COLO829 (cell line): ENCODE measurements around the gene DCHS1.

Source experiments
- DNase-seq: peaks from one replicate; pipeline ENCODE4 v3.0.0; 2012; ENCODE audit warnings: low spot score

The DCHS1 gene

DNA sequence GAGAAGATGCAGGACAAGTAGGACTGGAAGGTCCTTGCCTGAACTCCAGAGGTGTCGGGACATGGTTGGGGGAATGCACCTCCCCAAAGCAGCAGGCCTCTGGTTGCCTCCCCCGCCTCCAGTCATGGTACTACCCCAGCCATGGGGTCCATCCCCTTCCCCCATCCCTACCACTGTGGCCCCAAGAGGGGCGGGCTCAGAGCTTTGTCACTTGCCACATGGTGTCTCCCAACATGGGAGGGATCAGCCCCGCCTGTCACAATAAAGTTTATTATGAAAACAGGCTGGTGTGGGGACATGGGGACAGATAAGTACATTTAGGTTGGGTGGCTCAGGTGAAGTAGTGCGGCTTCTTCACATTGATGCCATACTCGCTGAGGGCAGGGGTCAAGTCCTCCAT is 45.0 kb downstream of the DCHS1 start:
- DNase-seq, result no peak

DNA sequence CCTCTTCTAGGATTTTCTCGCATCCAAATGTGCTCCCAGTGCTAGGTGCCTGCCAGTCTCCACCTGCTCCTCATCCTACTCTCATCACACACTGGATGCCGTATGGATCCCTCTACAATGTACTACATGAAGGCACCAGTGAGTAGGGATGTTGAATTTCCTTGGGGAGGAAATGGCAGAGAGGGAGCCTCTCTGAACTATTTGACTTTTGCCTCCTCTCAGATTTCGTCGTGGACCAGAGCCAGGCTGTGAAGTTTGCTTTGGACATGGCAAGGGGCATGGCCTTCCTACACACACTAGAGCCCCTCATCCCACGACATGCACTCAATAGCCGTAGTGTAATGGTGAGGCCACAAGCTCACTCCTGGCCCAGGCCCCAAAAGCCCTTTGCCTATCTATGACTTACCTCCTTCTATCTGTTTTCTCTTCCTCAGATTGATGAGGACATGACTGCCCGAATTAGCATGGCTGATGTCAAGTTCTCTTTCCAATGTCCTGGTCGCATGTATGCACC is 46.0 kb downstream of the DCHS1 start:
- DNase-seq, result no peak

DNA sequence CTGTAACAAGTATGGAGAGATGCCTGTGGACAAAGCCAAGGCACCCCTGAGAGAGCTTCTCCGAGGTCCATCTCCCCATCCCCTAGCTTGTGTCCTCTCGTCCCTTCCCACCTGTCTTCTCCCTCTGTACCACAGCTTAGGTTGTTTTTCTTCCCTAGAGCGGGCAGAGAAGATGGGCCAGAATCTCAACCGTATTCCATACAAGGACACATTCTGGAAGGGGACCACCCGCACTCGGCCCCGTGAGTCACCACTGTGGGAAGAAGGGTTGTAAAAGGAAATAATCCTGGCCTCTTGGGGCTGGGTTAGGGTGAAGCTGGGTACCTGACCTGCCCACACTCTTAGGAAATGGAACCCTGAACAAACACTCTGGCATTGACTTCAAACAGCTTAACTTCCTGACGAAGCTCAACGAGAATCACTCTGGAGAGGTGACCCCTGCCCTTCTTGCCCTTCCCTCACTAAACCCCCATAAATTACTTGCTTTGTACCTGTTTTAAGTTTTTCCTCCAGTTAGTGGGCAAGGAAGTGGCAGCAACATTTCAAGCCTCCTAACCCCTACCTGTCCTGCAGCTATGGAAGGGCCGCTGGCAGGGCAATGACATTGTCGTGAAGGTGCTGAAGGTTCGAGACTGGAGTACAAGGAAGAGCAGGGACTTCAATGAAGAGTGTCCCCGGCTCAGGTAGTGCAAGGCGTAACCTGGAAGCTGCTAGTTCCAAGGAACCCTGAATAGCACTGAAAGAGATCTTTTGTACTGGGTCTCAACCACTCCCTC is 46.7 kb downstream of the DCHS1 start:
- DNase-seq, result no peak

DNA sequence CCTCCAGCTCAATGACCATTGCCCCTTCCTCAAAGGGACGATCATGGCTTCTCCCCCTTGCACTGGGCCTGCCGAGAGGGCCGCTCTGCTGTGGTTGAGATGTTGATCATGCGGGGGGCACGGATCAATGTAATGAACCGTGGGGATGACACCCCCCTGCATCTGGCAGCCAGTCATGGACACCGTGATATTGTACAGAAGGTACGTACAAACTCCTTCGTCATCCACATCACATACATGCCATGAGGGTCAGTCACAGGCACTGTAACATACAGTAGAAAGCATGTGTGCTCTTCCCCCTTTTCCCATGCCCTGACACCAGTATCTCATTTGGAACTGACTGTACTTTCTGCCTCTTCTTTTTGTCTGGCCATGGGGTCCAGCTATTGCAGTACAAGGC is 47.6 kb downstream of the DCHS1 start:
- no peak for DNase-seq

DNA sequence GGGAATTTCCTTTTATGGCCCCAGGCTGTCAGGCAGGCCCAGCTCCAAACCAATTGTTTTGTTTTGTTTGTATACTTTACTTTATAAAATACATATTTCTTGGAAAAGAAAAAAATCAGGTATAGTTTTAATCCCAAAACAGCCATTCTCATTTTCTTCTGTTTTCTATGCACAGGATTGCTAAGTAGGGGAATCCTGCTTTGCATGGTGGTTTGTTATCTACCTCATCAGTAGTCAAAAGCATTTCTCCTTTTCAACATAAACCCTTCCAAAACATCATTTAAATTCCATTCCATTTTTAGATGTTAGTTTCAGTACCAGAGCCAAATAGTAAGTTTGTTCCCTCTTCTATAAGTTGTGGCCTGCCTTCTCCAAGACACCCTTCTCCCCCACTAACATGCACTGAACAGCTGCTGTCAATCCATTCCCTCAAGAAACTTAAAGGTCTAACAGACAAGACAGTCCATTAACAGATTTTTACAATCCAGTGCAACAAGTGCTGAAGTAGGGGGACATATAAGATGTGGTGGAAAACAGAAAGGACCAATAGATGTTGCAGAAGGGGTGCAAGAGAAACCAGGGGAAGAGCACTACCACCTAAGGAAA is 48.3 kb downstream of the DCHS1 start:
- no peak for DNase-seq

DNA sequence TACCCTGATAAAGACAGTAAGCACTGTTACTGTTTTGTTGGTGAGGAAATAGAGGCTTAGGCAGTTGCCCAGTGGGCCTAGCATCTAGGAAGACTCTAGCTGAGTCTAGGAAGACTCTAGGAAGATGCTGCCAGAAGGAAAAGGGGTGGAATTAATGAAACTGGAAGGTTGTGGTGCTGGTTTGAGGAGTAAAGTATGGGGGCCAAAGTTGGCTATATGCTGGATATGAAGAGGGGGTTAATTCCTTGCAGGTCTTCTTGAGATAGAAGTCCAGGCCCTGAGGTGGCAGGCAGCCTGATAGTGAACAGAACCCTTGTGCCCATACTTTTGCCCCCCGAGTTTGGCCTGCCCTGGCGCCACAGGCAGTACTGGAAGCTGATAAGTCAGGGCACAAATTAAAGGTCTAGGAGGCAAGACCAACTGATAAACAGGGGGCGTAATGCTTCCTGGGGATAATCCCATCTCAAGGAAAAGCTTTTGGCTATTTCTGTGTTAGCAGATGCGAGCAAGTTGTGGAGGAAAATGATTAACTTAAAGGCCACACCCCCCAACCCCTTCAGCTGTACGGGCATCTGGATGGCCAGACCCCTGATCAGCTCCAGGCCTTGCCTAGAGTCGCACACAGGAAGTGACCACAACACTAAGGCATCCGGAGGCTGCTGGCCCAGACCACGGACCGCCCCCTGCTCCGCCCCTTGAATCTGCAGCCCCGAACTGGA is 49.0 kb downstream of the DCHS1 start:
- peak; percentile 77 for DNase-seq

DNA sequence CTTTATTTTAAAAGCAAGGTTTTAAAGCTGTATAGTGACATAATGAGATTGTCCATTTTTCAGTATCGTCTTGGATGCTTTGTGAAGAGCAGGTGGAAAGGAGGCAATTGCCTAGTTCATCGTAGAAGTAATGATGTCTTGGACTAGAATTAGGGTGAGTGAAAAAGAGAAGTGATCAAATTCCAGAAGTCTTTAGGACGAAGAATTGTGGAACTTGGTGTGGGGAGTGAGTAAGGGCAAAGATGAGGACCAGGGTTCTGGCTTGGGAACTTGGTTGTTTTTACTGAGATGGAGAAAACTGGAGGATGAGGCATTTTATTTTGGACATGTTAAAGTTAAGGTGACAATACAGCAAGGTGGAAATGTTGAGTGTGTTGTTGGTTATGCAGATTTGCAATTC is 50.8 kb downstream of the DCHS1 start:
- DNase-seq, result no peak

DNA sequence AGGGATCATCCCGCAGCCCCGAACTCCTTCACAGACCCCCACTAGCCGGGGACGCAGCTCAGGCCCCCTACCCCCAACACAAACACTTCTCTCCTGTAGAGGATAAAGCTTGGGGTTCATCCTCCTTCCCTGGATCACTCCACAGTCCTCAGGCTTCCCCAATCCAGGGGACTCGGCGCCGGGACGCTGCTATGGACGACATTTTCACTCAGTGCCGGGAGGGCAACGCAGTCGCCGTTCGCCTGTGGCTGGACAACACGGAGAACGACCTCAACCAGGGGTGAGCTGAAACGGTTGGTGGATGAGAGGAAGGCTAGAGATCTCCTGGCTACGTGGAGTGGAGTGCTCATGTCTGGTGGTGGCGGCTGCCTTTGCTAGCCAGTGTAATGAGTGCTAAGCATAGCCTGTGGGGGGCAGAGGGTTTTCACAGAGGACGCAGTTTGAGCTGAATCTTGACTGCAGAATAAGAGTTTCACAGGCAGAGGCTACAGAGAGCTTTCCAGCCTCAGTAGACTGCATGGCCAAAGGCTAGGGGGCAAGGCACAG is 51.5 kb downstream of the DCHS1 start:
- DNase-seq, result peak; percentile 63

DNA sequence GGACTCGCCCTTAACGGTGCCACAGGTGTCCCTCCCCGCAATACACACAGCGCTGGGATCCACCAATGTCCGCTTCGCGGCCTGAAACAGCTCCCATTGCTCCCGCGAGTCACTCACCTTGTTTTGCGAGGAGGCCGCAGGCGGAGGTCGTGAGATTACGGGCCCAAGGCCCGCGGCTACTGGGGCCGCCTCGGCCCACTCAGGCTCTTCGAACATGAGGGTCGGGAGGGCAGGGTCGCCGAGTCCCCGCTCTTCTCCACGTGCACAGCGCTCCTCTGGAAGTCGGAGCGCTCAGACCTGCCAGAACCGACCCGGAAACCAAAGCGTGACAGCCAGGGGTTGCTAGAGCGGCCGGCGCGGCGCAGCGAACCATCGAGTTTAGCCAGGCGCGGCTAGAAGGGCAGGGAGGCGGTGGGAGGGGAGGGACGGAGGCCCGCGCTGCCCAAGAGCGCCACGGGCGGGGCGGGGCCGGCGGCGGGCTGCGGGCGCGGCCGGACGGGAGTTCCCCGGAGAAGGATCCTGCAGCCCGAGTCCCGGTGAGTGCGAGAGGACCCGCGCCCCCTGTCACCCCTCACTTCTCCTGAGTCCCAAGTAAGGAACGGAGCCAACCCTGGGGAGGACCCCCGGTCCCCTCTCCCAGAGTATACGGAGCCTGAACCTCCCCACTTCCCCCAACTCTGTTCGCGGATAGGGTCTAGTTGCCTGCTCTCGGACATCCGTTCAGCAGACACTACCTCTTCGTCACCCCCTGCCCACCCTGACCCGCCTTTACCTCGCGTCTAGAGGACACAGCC is 52.1 kb downstream of the DCHS1 start, which contains the start of the genes ILK and RRP8:
Gene ILK, plus strand, starts transcription at position 488 of the 794 bp plus-strand sequence. CDS start 498 bp downstream, outside the sequence.
Gene RRP8, minus strand, starts transcription at position 330 of the 794 bp plus-strand sequence. Its CDS starts 114 bp downstream, at position 216.
- peak; percentile 88 for DNase-seq

DNA sequence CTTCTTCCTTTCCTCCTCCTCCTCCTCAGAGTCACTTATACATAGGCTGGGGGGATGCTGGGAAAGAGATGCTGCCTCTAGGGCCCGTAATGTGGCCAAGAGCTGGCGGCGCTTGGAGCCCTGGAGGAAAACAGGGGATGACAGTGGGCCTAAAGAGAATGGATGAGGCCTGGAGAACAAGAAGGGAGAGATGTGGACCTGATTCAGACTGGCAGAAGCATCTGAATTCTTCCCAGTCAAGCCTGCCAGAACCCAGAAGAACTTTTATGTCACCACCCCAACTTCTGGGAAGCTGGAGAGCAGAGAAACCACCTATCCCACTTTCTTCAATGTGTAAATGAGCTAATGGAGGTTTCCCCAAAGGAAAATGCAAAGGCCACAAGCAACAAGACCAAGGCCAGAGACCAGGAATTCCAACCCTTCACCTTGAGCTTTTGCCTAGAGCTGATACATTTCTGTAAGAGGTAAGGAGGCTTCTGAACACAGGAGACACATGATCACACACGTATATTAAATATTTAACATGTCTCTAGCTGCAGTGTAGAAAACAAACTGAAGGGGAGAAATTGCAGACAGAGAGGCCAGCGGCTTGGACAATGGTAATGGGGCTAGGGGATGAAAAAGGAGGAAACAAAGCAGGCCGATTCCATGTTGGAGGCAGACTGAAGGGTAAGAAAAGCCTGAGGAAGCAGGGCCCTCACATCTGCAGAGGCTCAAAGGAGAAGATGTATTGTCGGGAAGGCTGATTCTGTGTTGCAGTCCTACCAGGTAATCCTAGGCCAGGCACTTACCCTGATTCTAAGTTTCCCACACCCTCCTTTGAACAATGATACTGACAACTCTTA is 53.3 kb downstream of the DCHS1 start:
- no peak for DNase-seq

DNA sequence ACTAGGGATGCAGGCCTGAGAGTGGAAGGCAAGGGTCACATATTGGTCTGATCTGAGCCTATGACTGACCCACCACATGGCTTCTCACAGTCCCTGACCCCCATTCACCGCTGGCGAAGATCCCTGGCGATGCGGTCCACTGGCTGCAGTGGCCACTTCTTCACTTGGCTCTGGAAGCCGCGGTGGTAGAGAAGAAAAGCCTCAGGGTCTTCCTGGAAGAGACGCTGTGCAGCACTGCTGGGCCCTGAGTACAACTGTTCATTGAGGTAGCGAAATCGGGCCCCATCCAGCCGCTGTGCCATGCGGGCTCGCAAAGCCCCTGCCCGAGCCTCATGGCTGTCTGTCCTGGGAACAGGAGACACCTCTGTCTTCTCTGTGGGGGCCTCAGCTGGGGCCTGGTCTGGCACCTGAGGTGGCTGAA is 54.6 kb downstream of the DCHS1 start:
- DNase-seq, result no peak

DNA sequence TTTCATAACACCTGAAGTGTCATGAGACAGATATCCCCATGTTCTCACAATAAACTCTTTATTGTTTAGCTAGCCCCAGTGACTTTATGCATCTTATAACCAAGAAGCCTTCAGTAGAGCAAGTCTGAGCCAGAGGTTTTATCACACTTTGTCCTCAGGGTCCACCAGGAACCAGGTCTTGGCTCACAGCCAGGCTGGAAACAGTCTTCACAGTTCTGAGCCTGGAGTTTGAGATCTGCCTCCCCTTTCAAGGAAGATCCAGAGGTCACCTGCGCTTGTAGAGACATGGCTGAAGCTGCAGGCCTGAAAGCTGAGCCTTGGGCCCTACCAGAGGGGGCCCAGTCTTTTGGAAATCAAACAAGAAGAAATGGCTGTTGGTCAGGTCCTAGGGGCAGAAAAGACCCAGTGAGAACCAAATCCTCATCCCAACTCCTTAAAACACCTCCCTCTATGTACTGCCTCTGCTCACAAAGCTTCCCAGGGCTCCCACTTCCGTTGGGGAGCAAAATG is 55.7 kb downstream of the DCHS1 start:
- no peak for DNase-seq

DNA sequence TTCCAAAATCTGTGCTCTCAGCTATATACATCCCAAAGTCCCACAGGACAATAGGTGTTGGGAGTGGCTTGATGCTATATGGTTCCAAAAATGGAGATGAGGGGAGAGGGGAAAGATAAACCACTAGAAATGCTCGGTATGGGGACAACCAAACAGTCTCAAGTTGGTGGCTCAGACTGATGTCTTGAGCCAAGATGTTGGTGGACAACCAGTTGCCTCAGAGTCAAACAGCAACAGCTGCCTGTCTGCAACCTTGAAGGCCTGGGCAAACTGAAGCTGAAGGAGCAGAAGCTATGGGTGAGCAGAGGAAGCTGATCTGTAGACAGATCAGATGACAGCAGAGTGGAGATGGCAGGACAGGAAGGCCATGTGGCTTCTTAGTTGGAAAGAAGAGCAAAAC is 56.2 kb downstream of the DCHS1 start:
- no peak for DNase-seq

DNA sequence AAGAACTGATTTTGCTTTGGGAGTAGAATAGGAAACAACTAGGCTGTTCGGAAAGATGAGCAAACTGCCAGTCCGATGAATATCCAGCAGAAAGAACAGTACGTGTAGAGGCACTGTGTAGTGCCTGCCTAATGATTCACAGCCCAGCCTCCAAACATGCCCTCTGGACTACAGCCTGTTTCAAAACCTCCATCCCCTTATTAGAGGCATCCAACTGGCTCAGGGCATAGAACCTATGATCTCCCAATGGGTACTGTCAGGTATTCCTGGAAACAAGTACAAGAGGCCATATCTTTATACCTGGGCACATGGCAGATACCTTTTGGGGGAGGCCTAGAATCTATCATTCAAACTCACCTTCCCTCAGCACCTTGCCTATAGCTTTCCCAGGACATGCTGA is 57.1 kb downstream of the DCHS1 start:
- DNase-seq, result no peak

DNA sequence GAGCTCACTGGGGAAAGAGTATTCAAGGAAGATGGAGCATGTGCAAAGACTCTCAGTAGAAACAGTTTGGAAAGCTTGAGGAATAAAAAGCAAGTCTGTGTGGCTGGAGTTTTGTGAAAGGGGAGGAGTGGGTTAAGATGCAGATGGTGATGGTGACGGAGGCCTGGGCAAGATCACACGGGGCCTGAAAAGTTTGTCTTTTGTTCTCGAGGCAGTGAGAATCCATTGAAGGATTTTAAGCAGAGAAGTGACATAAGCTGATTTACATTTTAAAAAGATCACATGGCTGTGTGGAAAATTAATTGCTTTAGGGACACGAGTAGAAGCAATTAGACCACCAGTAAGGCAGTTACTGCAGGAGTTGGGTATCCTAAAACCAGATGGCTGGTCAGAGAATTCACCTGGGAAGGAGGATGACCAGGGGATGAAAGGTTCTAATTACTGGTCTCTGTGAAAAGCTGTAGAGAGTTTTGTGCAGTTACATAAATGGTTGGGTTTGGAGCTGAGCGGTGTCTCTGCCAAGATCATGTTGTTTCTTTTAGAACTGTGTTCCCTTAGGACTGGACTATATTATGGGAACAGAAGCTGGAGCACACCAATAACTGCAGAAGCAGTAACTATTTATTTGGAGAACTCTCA is 59.3 kb downstream of the DCHS1 start:
- no peak for DNase-seq

DNA sequence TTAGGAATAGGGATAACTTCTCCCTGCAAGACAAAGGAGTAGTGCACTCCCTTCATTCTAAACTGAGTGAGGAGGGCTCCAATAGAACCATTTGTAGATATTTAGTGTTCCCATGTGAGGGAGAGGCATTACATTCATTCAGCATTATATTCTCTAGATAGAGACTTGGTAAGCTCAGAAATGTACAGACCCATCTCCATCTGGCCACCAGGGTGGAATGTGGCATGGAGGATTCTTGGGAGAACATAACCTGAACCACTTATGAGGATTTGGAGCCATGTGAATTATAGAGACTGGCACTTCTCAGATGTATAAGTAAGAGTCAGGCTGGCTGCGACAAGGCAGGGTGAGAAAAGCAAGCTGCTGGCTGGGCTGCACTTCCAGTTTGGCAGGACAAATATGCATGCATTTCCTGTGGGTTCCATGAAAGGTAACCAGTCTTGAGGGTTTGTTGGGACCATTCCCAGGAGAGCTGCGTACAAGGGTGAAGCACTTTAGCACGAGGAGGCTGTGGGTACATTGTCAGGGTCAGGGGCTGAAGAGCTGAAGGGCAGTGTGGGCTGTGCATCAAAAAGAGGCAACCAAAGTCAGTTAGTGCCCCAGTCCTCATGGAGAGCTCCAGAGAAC is 61.4 kb downstream of the DCHS1 start:
- DNase-seq, result no peak

DNA sequence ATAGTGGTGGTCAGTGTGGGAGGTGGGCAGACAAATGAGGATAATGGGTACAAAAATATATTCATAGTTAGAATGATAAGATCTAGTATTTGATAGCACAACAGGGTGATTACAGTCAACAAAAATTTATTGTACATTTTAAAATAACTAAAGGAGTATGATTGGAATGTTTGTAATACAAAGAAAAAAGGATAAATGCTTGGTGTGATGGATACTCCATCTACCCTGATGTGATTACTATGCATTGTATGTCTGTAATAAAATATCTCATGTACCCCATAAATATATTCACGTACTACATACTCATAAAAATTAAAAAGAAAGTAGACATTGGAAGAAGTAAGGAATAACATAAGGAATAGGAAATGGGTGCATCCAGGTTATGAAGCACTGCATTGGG is 67.6 kb downstream of the DCHS1 start:
- no peak for DNase-seq

DNA sequence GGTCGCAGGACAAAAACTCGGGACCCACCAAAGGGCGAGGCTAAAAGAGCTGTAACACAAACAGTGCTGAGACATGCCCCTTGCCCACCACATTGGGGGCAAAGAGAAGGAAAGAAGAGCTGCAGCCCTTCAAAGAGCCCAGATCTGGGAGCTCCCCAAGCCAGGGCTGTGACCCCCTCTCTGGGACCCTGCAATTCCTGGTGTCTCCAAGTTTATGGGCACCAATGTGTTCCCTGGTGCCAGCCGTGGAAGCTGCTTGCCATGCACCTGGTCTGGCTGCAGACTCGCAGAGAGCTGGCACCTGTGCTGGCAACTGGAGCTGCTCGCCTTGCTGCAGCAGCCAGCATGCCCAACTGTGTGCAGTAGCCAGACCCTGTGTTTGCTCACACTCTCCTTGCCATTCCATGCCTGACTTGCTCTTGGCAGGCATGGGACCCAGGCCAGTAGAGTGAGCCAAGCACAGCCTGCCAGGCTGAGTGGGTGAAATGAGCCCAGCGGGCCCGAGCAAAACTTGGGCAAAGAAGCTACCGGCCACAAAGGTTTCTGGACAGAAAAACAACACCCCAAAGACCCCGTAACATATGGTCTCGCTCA is 68.2 kb downstream of the DCHS1 start:
- no peak for DNase-seq
